IPS-20b (cell line): Measurements from ENCODE around the gene STK4.

Experiments used
- H3K27ac ChIP-seq: one replicate; pipeline ENCODE4 v1.5.1; 2013; ENCODE audit warnings: low read length
- H3K27me3 ChIP-seq: 2 replicates; pipeline ENCODE4 v1.6.1; 2013; ENCODE audit warnings: mild to moderate bottlenecking, low read length, inconsistent platforms; ENCODE audit not compliant: insufficient read depth
- H3K36me3 ChIP-seq: 2 replicates; pipeline ENCODE4 v1.6.1; 2013; ENCODE audit warnings: low read depth, mild to moderate bottlenecking, inconsistent platforms, low read length, moderate library complexity; ENCODE audit not compliant: insufficient read depth
- H3K4me1 ChIP-seq: 2 replicates; pipeline ENCODE4 v1.6.1; 2013; ENCODE audit warnings: mild to moderate bottlenecking, control low read depth, inconsistent platforms, low read length, moderate library complexity; ENCODE audit not compliant: insufficient read depth
- H3K4me3 ChIP-seq: 2 replicates; pipeline ENCODE4 v1.5.1; 2013; ENCODE audit warnings: mild to moderate bottlenecking, low read length, inconsistent platforms
- H3K9ac ChIP-seq: 2 replicates; pipeline ENCODE4 v1.6.1; 2013; ENCODE audit warnings: low read depth, mild to moderate bottlenecking, inconsistent platforms, low read length, moderate library complexity
- H3K9me3 ChIP-seq: 2 replicates; pipeline ENCODE4 v1.6.1; 2013; ENCODE audit warnings: mild to moderate bottlenecking, low read depth, low read length, inconsistent platforms; ENCODE audit not compliant: insufficient read depth

Gene STK4

GRCh38 chr20:44967207-44967807 lies 995 bp downstream of the STK4 start:
- H3K27me3 ChIP-seq = peaks cover 26% of the 10 kb centered on the region
- peaks cover 5% of the 10 kb centered on the region for H3K36me3 ChIP-seq
- H3K27ac ChIP-seq = no peak overlapping the region
- H3K4me3 ChIP-seq = peak overlapping the region; percentile 92
- H3K4me1 ChIP-seq = peaks cover 4% of the 10 kb centered on the region; the same call in 1 of the 2 replicates
- H3K9me3 ChIP-seq = no peaks in the 10 kb centered on the region
- peak overlapping the region; percentile 86; the same call in 1 of the 2 replicates for H3K9ac ChIP-seq

GRCh38 chr20:44969300-44969894 lies 3.1 kb downstream of the STK4 start:
- H3K27ac ChIP-seq = no peak overlapping the region
- H3K9ac ChIP-seq = no peak overlapping the region
- H3K27me3 ChIP-seq = 0 out of 2 replicates have a peak, but pooled peaks cover 7% of the 10 kb centered on the region
- H3K36me3 ChIP-seq = peaks cover 25% of the 10 kb centered on the region
- no peak overlapping the region for H3K4me3 ChIP-seq
- no peaks in the 10 kb centered on the region for H3K9me3 ChIP-seq
- peaks cover 4% of the 10 kb centered on the region; the same call in 1 of the 2 replicates for H3K4me1 ChIP-seq

DNA sequence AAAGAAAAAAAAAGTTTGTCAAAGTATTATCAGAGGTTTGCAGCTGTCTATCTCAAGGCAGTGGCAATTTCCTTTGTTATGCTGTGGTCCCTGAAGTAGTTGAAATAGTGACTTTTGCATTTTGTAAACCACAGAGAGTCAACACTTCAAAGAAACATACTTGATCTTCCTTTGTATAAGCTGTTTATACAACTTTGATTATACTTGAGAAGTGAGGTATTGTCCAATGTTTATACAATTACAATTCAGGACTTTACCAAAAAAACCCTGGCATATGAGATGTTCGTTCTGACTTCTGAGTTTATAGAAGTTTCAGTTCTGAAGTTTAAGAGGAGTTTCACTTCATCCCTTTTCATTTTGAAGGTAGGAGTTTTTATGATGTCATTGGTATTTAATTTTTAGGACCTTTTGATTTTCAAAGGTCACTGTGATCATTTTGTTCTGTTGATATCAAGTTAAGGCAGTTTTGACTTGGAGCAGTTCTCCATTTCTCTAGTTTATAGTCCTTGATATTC lies 4.0 kb downstream of the STK4 start:
- Histone ChIP-seq H3K36me3 (peaks cover 34% of the 10 kb centered on the region), H3K9ac (no peak overlapping the region), H3K9me3 (no peaks in the 10 kb centered on the region), H3K27me3 (0 out of 2 replicates have a peak, but pooled peaks cover under 1% of the 10 kb centered on the region), H3K27ac (no peak overlapping the region), H3K4me1 (peaks cover 4% of the 10 kb centered on the region; the same call in 1 of the 2 replicates), H3K4me3 (no peak overlapping the region)

GRCh38 chr20:44973053-44973452 lies 6.7 kb downstream of the STK4 start:
- no peaks in the 10 kb centered on the region for H3K4me1 ChIP-seq
- H3K9me3 ChIP-seq = no peaks in the 10 kb centered on the region
- H3K27ac ChIP-seq = no peak overlapping the region
- H3K27me3 ChIP-seq = no peaks in the 10 kb centered on the region
- no peak overlapping the region for H3K4me3 ChIP-seq
- peaks cover 58% of the 10 kb centered on the region for H3K36me3 ChIP-seq
- H3K9ac ChIP-seq = no peak overlapping the region

DNA sequence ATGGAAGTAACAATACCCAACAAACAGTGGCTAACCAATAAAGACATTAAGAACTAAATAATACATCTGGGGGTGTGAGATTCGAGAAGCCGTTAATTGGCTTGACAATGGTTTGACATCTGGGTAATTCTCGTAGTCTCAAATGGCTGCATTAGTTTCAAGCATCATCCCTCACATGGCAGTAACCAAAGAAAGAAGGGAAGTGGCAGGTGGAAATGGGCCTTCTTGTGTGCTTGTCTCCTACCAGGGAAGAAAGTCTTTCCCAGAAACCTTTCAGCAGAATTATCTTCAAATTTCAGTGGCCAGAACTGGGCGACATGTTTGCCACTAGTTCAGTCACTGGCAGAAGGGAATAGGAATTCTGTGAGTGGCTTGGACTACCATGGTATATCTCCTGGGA lies 10.4 kb downstream of the STK4 start:
- H3K4me1 ChIP-seq = no peaks in the 10 kb centered on the region
- peaks cover 91% of the 10 kb centered on the region for H3K36me3 ChIP-seq
- H3K27me3 ChIP-seq = no peaks in the 10 kb centered on the region
- H3K9me3 ChIP-seq = no peaks in the 10 kb centered on the region
- H3K27ac ChIP-seq = no peak overlapping the region
- H3K4me3 ChIP-seq = no peak overlapping the region
- no peak overlapping the region for H3K9ac ChIP-seq

GRCh38 chr20:44979090-44979621 lies 12.8 kb downstream of the STK4 start:
- no peak overlapping the region for H3K27ac ChIP-seq
- H3K4me1 ChIP-seq = no peaks in the 10 kb centered on the region
- no peaks in the 10 kb centered on the region for H3K27me3 ChIP-seq
- H3K9ac ChIP-seq = no peak overlapping the region
- no peaks in the 10 kb centered on the region for H3K9me3 ChIP-seq
- peaks cover 85% of the 10 kb centered on the region for H3K36me3 ChIP-seq
- H3K4me3 ChIP-seq = no peak overlapping the region

- Histone ChIP-seq H3K36me3 (peaks cover 86% of the 10 kb centered on the region), H3K4me3 (no peak overlapping the region), H3K27me3 (no peaks in the 10 kb centered on the region), H3K4me1 (no peaks in the 10 kb centered on the region), H3K27ac (no peak overlapping the region), H3K9me3 (no peaks in the 10 kb centered on the region), H3K9ac (no peak overlapping the region)
These were observed 15.6 kb downstream of the STK4 start for GRCh38 chr20:44981736-44982406.

- Histone ChIP-seq H3K27me3 (no peaks in the 10 kb centered on the region), H3K9ac (no peak overlapping the region), H3K4me1 (no peaks in the 10 kb centered on the region), H3K36me3 (peaks cover 87% of the 10 kb centered on the region), H3K9me3 (no peaks in the 10 kb centered on the region), H3K4me3 (no peak overlapping the region), H3K27ac (no peak overlapping the region)
These were observed 16.9 kb downstream of the STK4 start for GRCh38 chr20:44983093-44983674.

DNA sequence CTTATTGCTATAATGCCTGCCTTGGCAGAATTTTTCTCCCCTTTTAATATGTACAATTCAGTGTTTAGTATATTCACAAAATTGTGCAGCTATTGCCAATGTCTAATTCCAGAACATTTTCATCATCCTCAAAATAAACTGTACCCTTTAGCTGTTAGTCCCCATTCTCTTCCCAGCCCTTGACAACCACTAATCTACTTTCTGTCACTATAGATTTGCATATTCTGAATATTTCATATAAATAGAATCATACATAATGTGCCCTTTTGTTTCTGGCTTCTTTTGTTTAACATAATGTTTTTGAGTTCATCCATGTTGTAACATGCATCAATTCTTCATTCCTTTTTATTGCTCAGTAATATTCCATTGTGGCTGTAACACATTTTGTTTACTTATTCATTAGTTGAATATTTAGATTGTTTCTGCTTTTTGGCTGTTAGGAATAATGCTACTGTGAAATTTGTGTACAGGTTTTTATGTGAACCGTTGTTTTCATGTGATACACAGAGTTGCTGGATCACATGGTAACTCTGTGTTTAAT lies 22.4 kb downstream of the STK4 start:
- no peaks in the 10 kb centered on the region for H3K9me3 ChIP-seq
- no peaks in the 10 kb centered on the region for H3K27me3 ChIP-seq
- peaks cover 45% of the 10 kb centered on the region for H3K36me3 ChIP-seq
- no peak overlapping the region for H3K27ac ChIP-seq
- no peak overlapping the region for H3K4me3 ChIP-seq
- peaks cover 4% of the 10 kb centered on the region; the same call in 1 of the 2 replicates for H3K4me1 ChIP-seq
- no peak overlapping the region for H3K9ac ChIP-seq

- Histone ChIP-seq H3K4me3 (no peak overlapping the region), H3K27me3 (no peaks in the 10 kb centered on the region), H3K9ac (no peak overlapping the region), H3K4me1 (peaks cover 5% of the 10 kb centered on the region; the same call in 1 of the 2 replicates), H3K36me3 (peaks cover 44% of the 10 kb centered on the region), H3K9me3 (no peaks in the 10 kb centered on the region), H3K27ac (no peak overlapping the region)
These were observed 24.1 kb downstream of the STK4 start for GRCh38 chr20:44990425-44990824.

- Histone ChIP-seq H3K36me3 (peaks cover 44% of the 10 kb centered on the region), H3K9ac (no peak overlapping the region), H3K9me3 (no peaks in the 10 kb centered on the region), H3K4me1 (peaks cover 5% of the 10 kb centered on the region; the same call in 1 of the 2 replicates), H3K27ac (no peak overlapping the region), H3K4me3 (no peak overlapping the region), H3K27me3 (no peaks in the 10 kb centered on the region)
These were observed 24.6 kb downstream of the STK4 start for GRCh38 chr20:44990957-44991356.
